ENCODE measurements around the gene GGNBP2.

GRCh38 chr17:36627101-36627500 is 82.4 kb downstream of the GGNBP2 start:
- TF ChIP-seq CTCF (IDR thresholded peaks at IDR 0.05) (no peak), POLR2A (IDR thresholded peaks at IDR 0.05) (no peak)

Data from body of pancreas (tissue), 4 donors.